Skeletal muscle satellite cell (primary cell): Measurements from ENCODE around the gene PKN1.

ENCODE experiments used
- H3K27me3 ChIP-seq: 2 replicates; pipeline ENCODE4 v1.7.0; 2013; ENCODE audit warnings: low read length; ENCODE audit not compliant: control insufficient read depth, insufficient read depth
- H3K36me3 ChIP-seq: 2 replicates; pipeline ENCODE4 v1.7.0; 2013; ENCODE audit warnings: mild to moderate bottlenecking, control low read depth, low read length; ENCODE audit not compliant: insufficient read depth
- H3K4me1 ChIP-seq: 2 replicates; pipeline ENCODE4 v1.7.0; 2013; ENCODE audit warnings: low read length; ENCODE audit not compliant: control insufficient read depth, insufficient read depth
- H3K4me2 ChIP-seq: 2 replicates; pipeline ENCODE4 v1.7.0; 2013; ENCODE audit warnings: mild to moderate bottlenecking, low read length
- H3K4me3 ChIP-seq: 2 replicates; pipeline ENCODE4 v1.7.0; 2013; ENCODE audit warnings: low read length
- H3K9ac ChIP-seq: 2 replicates; pipeline ENCODE4 v1.7.0; 2013; ENCODE audit warnings: mild to moderate bottlenecking, low read depth, low read length, moderate library complexity
- H3K9me3 ChIP-seq: replicated peaks from 2 replicates; pipeline ENCODE4 v1.7.0; 2013; ENCODE audit warnings: mild to moderate bottlenecking, control low read depth, low read length

Gene PKN1

DNA sequence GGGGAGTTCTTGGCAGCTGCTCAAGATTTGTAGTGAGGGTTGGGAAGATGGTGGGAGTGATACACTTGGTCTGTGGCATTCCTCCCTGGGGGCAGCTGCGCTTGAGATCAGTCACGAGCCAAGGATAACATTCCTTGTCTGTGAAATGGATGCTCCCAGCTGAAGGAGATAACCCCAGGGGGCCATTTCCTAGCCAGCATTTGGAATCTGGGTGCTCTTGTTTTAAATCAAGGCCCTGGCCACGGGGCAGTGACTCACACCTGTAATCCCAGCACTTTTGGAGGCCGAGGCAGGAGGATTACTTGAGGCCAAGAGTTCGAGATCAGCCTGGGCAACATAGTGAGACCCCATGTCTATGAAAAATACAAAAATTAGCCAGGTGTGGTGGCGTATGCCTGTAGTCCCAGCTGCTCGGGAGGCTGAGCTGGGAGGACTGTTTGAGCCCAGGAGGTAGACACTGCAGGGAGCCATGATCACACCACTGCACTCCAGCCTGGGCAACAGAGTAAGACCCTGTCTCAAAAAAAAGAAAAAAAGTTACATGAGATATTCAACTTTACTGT is 4.6 kb downstream of the PKN1 start:
- Histone ChIP-seq H3K4me1 (peaks cover 24% of the 10 kb centered on the region), H3K4me2 (no peak overlapping the region), H3K36me3 (peaks cover 13% of the 10 kb centered on the region), H3K4me3 (no peak overlapping the region), H3K9ac (no peak overlapping the region), H3K9me3 (no peaks in the 10 kb centered on the region), H3K27me3 (no peaks in the 10 kb centered on the region)

- no peaks in the 10 kb centered on the region for H3K27me3 ChIP-seq
- H3K4me2 ChIP-seq, result no peak overlapping the region
- no peak overlapping the region for H3K4me3 ChIP-seq
- peaks cover 20% of the 10 kb centered on the region for H3K4me1 ChIP-seq
- no peaks in the 10 kb centered on the region for H3K9me3 ChIP-seq
- no peak overlapping the region for H3K9ac ChIP-seq
- H3K36me3 ChIP-seq, result peaks cover 25% of the 10 kb centered on the region
Observed at GRCh38 chr19:14439014-14439413, 5.9 kb downstream of the PKN1 start.

- Histone ChIP-seq H3K9ac (no peak overlapping the region), H3K36me3 (peaks cover 35% of the 10 kb centered on the region), H3K4me2 (no peak overlapping the region), H3K9me3 (no peaks in the 10 kb centered on the region), H3K27me3 (no peaks in the 10 kb centered on the region), H3K4me1 (peaks cover 10% of the 10 kb centered on the region), H3K4me3 (no peak overlapping the region)
Observed at GRCh38 chr19:14440049-14440448, 6.9 kb downstream of the PKN1 start.

GRCh38 chr19:14441041-14441938 is 8.2 kb downstream of the PKN1 start:
- no peak overlapping the region for H3K9ac ChIP-seq
- H3K36me3 ChIP-seq, result peaks cover 39% of the 10 kb centered on the region

GRCh38 chr19:14442891-14443631 is 10.0 kb downstream of the PKN1 start:
- H3K27me3 ChIP-seq, result no peaks in the 10 kb centered on the region
- H3K9ac ChIP-seq, result no peak overlapping the region
- H3K4me3 ChIP-seq, result no peak overlapping the region
- H3K4me1 ChIP-seq, result peaks cover 5% of the 10 kb centered on the region
- no peaks in the 10 kb centered on the region for H3K9me3 ChIP-seq
- no peak overlapping the region for H3K4me2 ChIP-seq
- peaks cover 43% of the 10 kb centered on the region for H3K36me3 ChIP-seq

More at GRCh38 chr19:14441041-14441938, 8.2 kb downstream of the PKN1 start:
- H3K4me1 ChIP-seq, result peaks cover 5% of the 10 kb centered on the region
- H3K4me2 ChIP-seq, result no peak overlapping the region
- no peaks in the 10 kb centered on the region for H3K9me3 ChIP-seq
- no peak overlapping the region for H3K4me3 ChIP-seq
- no peaks in the 10 kb centered on the region for H3K27me3 ChIP-seq

- H3K27me3 ChIP-seq, result no peaks in the 10 kb centered on the region
- H3K4me1 ChIP-seq, result peaks cover 5% of the 10 kb centered on the region
- no peak overlapping the region for H3K4me2 ChIP-seq
- H3K9me3 ChIP-seq, result no peaks in the 10 kb centered on the region
- peaks cover 49% of the 10 kb centered on the region for H3K36me3 ChIP-seq
- no peak overlapping the region for H3K9ac ChIP-seq
- no peak overlapping the region for H3K4me3 ChIP-seq
Observed at GRCh38 chr19:14443632-14444216, 10.6 kb downstream of the PKN1 start.

GRCh38 chr19:14446336-14447036 is 13.4 kb downstream of the PKN1 start:
- H3K9me3 ChIP-seq, result no peaks in the 10 kb centered on the region
- no peaks in the 10 kb centered on the region for H3K27me3 ChIP-seq
- no peak overlapping the region for H3K9ac ChIP-seq
- peaks cover 70% of the 10 kb centered on the region for H3K36me3 ChIP-seq
- no peaks in the 10 kb centered on the region for H3K4me1 ChIP-seq
- no peak overlapping the region for H3K4me3 ChIP-seq
- no peak overlapping the region for H3K4me2 ChIP-seq

DNA sequence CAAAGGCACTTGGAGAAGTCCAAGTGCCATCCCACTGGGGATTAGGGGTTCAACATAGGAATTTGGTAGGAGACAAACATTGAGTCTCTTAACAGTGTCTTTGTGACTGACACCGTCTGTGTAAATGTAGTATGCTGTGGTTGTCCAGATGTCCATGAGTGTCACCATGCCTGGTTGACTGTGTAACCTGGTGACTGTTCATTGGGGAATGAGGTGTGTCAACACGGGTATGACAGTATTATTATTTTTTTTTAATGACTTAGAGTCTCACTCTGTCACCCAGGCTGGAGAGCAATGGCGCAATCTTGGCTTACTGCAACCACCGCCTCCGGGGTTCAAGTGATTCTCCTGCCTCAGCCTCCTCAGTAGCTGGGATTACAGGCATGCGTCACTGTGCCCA is 16.2 kb downstream of the PKN1 start:
- H3K9ac ChIP-seq, result no peak overlapping the region
- H3K9me3 ChIP-seq, result no peaks in the 10 kb centered on the region
- no peaks in the 10 kb centered on the region for H3K27me3 ChIP-seq
- H3K36me3 ChIP-seq, result peaks cover 53% of the 10 kb centered on the region
- no peak overlapping the region for H3K4me3 ChIP-seq
- no peak overlapping the region for H3K4me2 ChIP-seq
- H3K4me1 ChIP-seq, result no peaks in the 10 kb centered on the region

DNA sequence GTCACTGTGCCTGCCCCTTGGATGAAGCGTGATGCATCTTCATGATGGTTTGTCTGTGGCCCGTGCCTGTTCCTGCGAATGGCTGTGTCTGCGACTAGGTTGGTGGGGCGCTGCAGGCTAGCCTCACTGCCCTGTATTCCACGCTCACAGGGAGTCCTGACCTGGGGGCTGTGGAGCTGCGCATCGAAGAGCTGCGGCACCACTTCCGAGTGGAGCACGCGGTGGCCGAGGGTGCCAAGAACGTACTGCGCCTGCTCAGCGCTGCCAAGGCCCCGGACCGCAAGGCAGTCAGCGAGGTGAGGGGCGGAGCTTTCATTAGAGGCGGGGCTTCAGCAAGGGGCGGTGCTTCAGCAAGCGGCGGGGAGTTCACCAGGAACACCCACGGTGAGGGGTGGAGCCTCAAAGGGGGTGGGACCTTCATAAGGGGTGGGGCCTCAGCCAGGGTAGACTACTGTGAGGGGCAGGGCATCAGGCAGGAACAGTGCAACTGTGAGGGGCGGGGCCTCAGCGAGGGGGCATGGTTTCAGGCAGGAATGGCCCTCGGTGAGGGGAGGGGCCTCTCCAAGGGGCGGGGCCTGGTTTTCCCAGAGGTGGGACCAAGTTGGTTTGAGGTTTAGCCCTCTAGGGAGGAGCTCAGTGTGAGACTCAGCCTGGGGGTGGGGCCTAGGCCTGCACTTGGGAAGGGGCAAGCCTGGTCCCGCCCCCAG is 17.2 kb downstream of the PKN1 start:
- no peak overlapping the region for H3K9ac ChIP-seq
- no peaks in the 10 kb centered on the region for H3K9me3 ChIP-seq

GRCh38 chr19:14450876-14451275 is 17.8 kb downstream of the PKN1 start:
- Histone ChIP-seq H3K4me3 (no peak overlapping the region), H3K9ac (no peak overlapping the region), H3K27me3 (no peaks in the 10 kb centered on the region), H3K9me3 (no peaks in the 10 kb centered on the region), H3K4me1 (no peaks in the 10 kb centered on the region), H3K4me2 (no peak overlapping the region), H3K36me3 (peaks cover 47% of the 10 kb centered on the region)

More for the DNA sequence above, 17.2 kb downstream of the PKN1 start:
- Histone ChIP-seq H3K4me3 (no peak overlapping the region), H3K27me3 (no peaks in the 10 kb centered on the region), H3K4me1 (no peaks in the 10 kb centered on the region), H3K36me3 (peaks cover 47% of the 10 kb centered on the region), H3K4me2 (no peak overlapping the region)
